ENCODE results near the gene FRK.
A peak's percentile ranks its signal among the peaks of the same experiment; 100 is the strongest.

Gene FRK

GRCh38 chr6:116033687-116034303, 26.9 kb downstream of the FRK start:
- no peak for FAIRE-seq

GRCh38 chr6:116030770-116031169, 29.9 kb downstream of the FRK start:
- FAIRE-seq = no peak

GRCh38 chr6:116029535-116029934, 31.2 kb downstream of the FRK start:
- FAIRE-seq = no peak

GRCh38 chr6:116028233-116028632, 32.5 kb downstream of the FRK start:
- no peak for FAIRE-seq

- FAIRE-seq = no peak
Measured at GRCh38 chr6:116027801-116028200, 32.9 kb downstream of the FRK start.

- no peak for FAIRE-seq
Measured at GRCh38 chr6:116025405-116025804, 35.3 kb downstream of the FRK start.

GRCh38 chr6:116022841-116023445, 37.7 kb downstream of the FRK start:
- no peak for FAIRE-seq

- FAIRE-seq = no peak
Measured at GRCh38 chr6:116020738-116021137, 40.0 kb downstream of the FRK start.

- FAIRE-seq = no peak
Measured at GRCh38 chr6:116019428-116019827, 41.3 kb downstream of the FRK start.

- FAIRE-seq = no peak
Measured at GRCh38 chr6:116018976-116019375, 41.7 kb downstream of the FRK start.

- no peak for FAIRE-seq
Measured at GRCh38 chr6:116017546-116018295, 43.0 kb downstream of the FRK start.

- FAIRE-seq = no peak
Measured at GRCh38 chr6:116016846-116017545, 43.7 kb downstream of the FRK start.

GRCh38 chr6:116015983-116016382, 44.7 kb downstream of the FRK start:
- no peak for FAIRE-seq

- FAIRE-seq = no peak
Measured at GRCh38 chr6:116015561-116015960, 45.1 kb downstream of the FRK start.

GRCh38 chr6:116012951-116013350, 47.7 kb downstream of the FRK start:
- no peak for FAIRE-seq

GRCh38 chr6:116012471-116012949, 48.2 kb downstream of the FRK start:
- FAIRE-seq = no peak

GRCh38 chr6:116011520-116011919, 49.2 kb downstream of the FRK start:
- FAIRE-seq = no peak

- FAIRE-seq = peak; percentile 83
Measured at GRCh38 chr6:116010790-116011401, 49.8 kb downstream of the FRK start.

GRCh38 chr6:116010386-116010785, 50.3 kb downstream of the FRK start:
- no peak for FAIRE-seq

- no peak for FAIRE-seq
Measured at GRCh38 chr6:116008470-116009243, 52.0 kb downstream of the FRK start.

GRCh38 chr6:116004841-116005815, 55.6 kb downstream of the FRK start:
- FAIRE-seq = no peak
